Femur (tissue), 1 donor: Measurements from ENCODE around the gene AK2.
"Not testable (repeated sequence)": the region's sequence is repeated elsewhere in the genome, so short reads cannot be mapped to it uniquely, and the experiment has no call there.

Experiments used
- DNase-seq: peaks from one replicate; pipeline ENCODE4 v3.0.0-alpha.2; 2017

Gene AK2

GRCh38 chr1:33050221-33051076 lies 13.8 kb upstream of the AK2 start:
- DNase-seq: no peak

- DNase-seq: no peak
Observed at GRCh38 chr1:33049371-33049770, 12.7 kb upstream of the AK2 start.

- no peak for DNase-seq
Observed at GRCh38 chr1:33048426-33048825, 11.7 kb upstream of the AK2 start.

GRCh38 chr1:33047839-33048305 lies 11.2 kb upstream of the AK2 start:
- DNase-seq: no peak

GRCh38 chr1:33047290-33047689 lies 10.6 kb upstream of the AK2 start:
- no peak for DNase-seq

- DNase-seq: not testable (repeated sequence)
Observed at GRCh38 chr1:33046234-33046633, 9.6 kb upstream of the AK2 start.

- peak; percentile 26 for DNase-seq
Observed at GRCh38 chr1:33045814-33046213, 9.1 kb upstream of the AK2 start.

- DNase-seq: peak; percentile 35
Observed at GRCh38 chr1:33045246-33045645, 8.6 kb upstream of the AK2 start.

- DNase-seq: peak; percentile 30
Observed at GRCh38 chr1:33043267-33044092, 6.8 kb upstream of the AK2 start.

- DNase-seq: no peak
Observed at GRCh38 chr1:33042831-33043230, 6.1 kb upstream of the AK2 start.

- DNase-seq: no peak
Observed at GRCh38 chr1:33041026-33041425, 4.3 kb upstream of the AK2 start.

- no peak for DNase-seq
Observed at GRCh38 chr1:33039840-33040239, 3.2 kb upstream of the AK2 start.

- DNase-seq: no peak
Observed at GRCh38 chr1:33036051-33036525, 595 bp downstream of the AK2 start.

- DNase-seq: no peak
Observed at GRCh38 chr1:33032126-33032869, 4.4 kb downstream of the AK2 start.

- DNase-seq: no peak
Observed at GRCh38 chr1:33031506-33031905, 5.2 kb downstream of the AK2 start.

GRCh38 chr1:33030575-33030974 lies 6.1 kb downstream of the AK2 start:
- DNase-seq: no peak

GRCh38 chr1:33029921-33030320 lies 6.8 kb downstream of the AK2 start:
- no peak for DNase-seq

- no peak for DNase-seq
Observed at GRCh38 chr1:33029209-33029608, 7.5 kb downstream of the AK2 start.

- DNase-seq: no peak
Observed at GRCh38 chr1:33025761-33026160, 10.9 kb downstream of the AK2 start.

- no peak for DNase-seq
Observed at GRCh38 chr1:33025180-33025569, 11.5 kb downstream of the AK2 start.

GRCh38 chr1:33024430-33025179 lies 12.1 kb downstream of the AK2 start:
- DNase-seq: not testable (repeated sequence)

- no peak for DNase-seq
Observed at GRCh38 chr1:33022650-33023200, 14.0 kb downstream of the AK2 start.
